ENCODE data around the gene PTGS1.

GRCh38 chr9:122334916-122335315 lies 35.9 kb upstream of the PTGS1 start:
- TF ChIP-seq, protein P1, sequence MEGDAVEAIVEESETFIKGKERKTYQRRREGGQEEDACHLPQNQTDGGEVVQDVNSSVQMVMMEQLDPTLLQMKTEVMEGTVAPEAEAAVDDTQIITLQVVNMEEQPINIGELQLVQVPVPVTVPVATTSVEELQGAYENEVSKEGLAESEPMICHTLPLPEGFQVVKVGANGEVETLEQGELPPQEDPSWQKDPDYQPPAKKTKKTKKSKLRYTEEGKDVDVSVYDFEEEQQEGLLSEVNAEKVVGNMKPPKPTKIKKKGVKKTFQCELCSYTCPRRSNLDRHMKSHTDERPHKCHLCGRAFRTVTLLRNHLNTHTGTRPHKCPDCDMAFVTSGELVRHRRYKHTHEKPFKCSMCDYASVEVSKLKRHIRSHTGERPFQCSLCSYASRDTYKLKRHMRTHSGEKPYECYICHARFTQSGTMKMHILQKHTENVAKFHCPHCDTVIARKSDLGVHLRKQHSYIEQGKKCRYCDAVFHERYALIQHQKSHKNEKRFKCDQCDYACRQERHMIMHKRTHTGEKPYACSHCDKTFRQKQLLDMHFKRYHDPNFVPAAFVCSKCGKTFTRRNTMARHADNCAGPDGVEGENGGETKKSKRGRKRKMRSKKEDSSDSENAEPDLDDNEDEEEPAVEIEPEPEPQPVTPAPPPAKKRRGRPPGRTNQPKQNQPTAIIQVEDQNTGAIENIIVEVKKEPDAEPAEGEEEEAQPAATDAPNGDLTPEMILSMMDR (IDR thresholded peaks at IDR 0.05): no peak
- TF ChIP-seq POLR2AphosphoS5 (IDR thresholded peaks at IDR 0.05; ENCODE audit: low read depth, low read length) (no peak), GABPA (IDR thresholded peaks at IDR 0.05; ENCODE audit: low read depth) (no peak), SMC3 (IDR thresholded peaks at IDR 0.05; ENCODE audit: low read depth, low read length) (no peak), TCF12 (IDR thresholded peaks at IDR 0.05) (no peak), CHD2 (IDR thresholded peaks at IDR 0.05; ENCODE audit: low read length, partially characterized antibody) (no peak), YY1 (IDR thresholded peaks at IDR 0.05; ENCODE audit: low read depth) (no peak), NRF1 (IDR thresholded peaks at IDR 0.05; ENCODE audit: low read depth, low read length) (no peak), TAF1 (IDR thresholded peaks at IDR 0.05; ENCODE audit: borderline replicate concordance, low read depth, low read length) (no peak)
